Heart left ventricle (tissue), 13 donors: Measurements from ENCODE around the gene REM1.

ENCODE experiments used
- POLR2A ChIP-seq, 2 donors: fragments of 450-650 bp; IDR thresholded peaks; one replicate each; pipeline ENCODE4 v1.6.1; 2017; ENCODE audit warnings: antibody characterized with exemption in 2 of 2, mild to moderate bottlenecking in 2 of 2, moderate library complexity in 2 of 2
- TF ChIP-seq, protein P1 (sequence below), 12 donors: fragments of 200-600 bp; sonication (generic) in 4 of 12; IDR thresholded peaks; one replicate each; pipeline versions ENCODE4 v1.5.0 to v1.8.0; 2018 to 2022; ENCODE audit warnings: antibody characterized with exemption in 12 of 12, mild to moderate bottlenecking in 5 of 12
- donor health status: ischemic (EF 13 %, LVEDD 7.1; RV severe dilation, severe dysfunction).
- donor health status: DM: no; HTN: yes; CAD: no.
- donor health status: DM: no; HTN: no; CAD: no.
- donor health status: ischemic (EF 25% LVEDD 6.9; RV normal size, moderate dysfunction).
- donor health status: ischemic (EF 25% LVEDD 5.7; RV mildly dilated, moderate dysfunction).
- donor health status: ischemic (EF 35%, LVEDD 5.7; RV mildly dilated, moderate dysfunction).
- donor health status: nonischemic (EF 11% LVEDD 7.7; RV severe dilation, severe dysfunction).
- donor health status: DM: yes; HTN: yes; CAD: no.
- donor health status: PGD.
- donor health status: ischemic (EF 29% LVEDD 5.4; RV normal size, mild dysfunction).
- donor health status: nonischemic (EF 23%, LVEDD 6.1; RV moderate dilation, normal function).

DNA sequence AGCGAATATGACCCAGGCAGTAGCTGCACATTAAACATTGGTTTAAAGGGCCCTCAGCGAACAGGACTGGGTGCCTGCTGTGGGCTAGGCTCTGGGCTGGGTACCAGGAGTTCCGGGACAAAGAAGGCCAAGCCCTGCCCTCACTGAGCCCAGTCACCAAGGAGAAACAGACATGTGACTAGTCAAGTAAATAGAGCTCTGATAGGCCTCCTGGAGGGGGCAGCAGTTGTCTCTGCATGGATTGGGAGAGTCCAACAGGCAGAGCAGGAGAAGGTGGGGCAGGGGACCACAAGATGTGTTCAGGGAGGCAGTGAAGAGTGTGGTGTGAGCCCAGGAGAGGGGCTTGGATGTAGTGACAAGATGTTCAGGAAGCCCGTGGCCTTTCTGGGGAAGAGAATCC is 42.3 kb downstream of the REM1 start:
- TF ChIP-seq, protein P1, sequence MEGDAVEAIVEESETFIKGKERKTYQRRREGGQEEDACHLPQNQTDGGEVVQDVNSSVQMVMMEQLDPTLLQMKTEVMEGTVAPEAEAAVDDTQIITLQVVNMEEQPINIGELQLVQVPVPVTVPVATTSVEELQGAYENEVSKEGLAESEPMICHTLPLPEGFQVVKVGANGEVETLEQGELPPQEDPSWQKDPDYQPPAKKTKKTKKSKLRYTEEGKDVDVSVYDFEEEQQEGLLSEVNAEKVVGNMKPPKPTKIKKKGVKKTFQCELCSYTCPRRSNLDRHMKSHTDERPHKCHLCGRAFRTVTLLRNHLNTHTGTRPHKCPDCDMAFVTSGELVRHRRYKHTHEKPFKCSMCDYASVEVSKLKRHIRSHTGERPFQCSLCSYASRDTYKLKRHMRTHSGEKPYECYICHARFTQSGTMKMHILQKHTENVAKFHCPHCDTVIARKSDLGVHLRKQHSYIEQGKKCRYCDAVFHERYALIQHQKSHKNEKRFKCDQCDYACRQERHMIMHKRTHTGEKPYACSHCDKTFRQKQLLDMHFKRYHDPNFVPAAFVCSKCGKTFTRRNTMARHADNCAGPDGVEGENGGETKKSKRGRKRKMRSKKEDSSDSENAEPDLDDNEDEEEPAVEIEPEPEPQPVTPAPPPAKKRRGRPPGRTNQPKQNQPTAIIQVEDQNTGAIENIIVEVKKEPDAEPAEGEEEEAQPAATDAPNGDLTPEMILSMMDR (IDR thresholded peaks at IDR 0.05): peak in 3 of 12 donors; percentile 13 to 23 (median 18)
- no peak for TF ChIP-seq POLR2A (IDR thresholded peaks at IDR 0.05)
